Activated naive CD8-positive, alpha-beta T cell (primary cell): ENCODE measurements around the gene ILKAP.

Experiments used
- H3K27ac Mint-ChIP-seq: one replicate; pipeline ENCODE4 v1.8.0; 2021; ENCODE audit warnings: mixed read lengths
- H3K27me3 Mint-ChIP-seq: one replicate; pipeline ENCODE4 v1.8.0; 2021; ENCODE audit warnings: mixed read lengths
- H3K36me3 Mint-ChIP-seq: one replicate; pipeline ENCODE4 v1.8.0; 2021; ENCODE audit warnings: mixed read lengths
- H3K4me1 Mint-ChIP-seq: one replicate; pipeline ENCODE4 v1.8.0; 2021; ENCODE audit warnings: low read depth, mixed read lengths
- H3K4me3 Mint-ChIP-seq: one replicate; pipeline ENCODE4 v1.8.0; 2021; ENCODE audit warnings: mild to moderate bottlenecking, mixed read lengths
- H3K9me3 Mint-ChIP-seq: one replicate; pipeline ENCODE4 v1.8.0; 2021; ENCODE audit warnings: low read depth, mixed read lengths

ILKAP gene

GRCh38 chr2:238125127-238125885, 78.2 kb downstream of the ILKAP start:
- Mint-ChIP-seq H3K36me3 (no peaks in the 10 kb centered on the region), H3K27me3 (no peaks in the 10 kb centered on the region), H3K4me1 (no peaks in the 10 kb centered on the region), H3K27ac (no peak overlapping the region), H3K4me3 (no peak overlapping the region), H3K9me3 (no peaks in the 10 kb centered on the region)

- Mint-ChIP-seq H3K4me1 (no peaks in the 10 kb centered on the region), H3K4me3 (no peak overlapping the region)
Measured at GRCh38 chr2:238124488-238125126, 78.9 kb downstream of the ILKAP start.

GRCh38 chr2:238123991-238124470, 79.5 kb downstream of the ILKAP start:
- H3K4me3 Mint-ChIP-seq = no peak overlapping the region
- no peak overlapping the region for H3K27ac Mint-ChIP-seq
- H3K4me1 Mint-ChIP-seq = no peaks in the 10 kb centered on the region
- H3K36me3 Mint-ChIP-seq = no peaks in the 10 kb centered on the region
- H3K9me3 Mint-ChIP-seq = no peaks in the 10 kb centered on the region
- no peaks in the 10 kb centered on the region for H3K27me3 Mint-ChIP-seq

More at GRCh38 chr2:238124488-238125126, 78.9 kb downstream of the ILKAP start:
- H3K27me3 Mint-ChIP-seq = no peaks in the 10 kb centered on the region
- H3K27ac Mint-ChIP-seq = no peak overlapping the region
- H3K36me3 Mint-ChIP-seq = no peaks in the 10 kb centered on the region
- H3K9me3 Mint-ChIP-seq = no peaks in the 10 kb centered on the region

- Mint-ChIP-seq H3K27me3 (no peaks in the 10 kb centered on the region), H3K4me1 (no peaks in the 10 kb centered on the region), H3K36me3 (no peaks in the 10 kb centered on the region), H3K27ac (no peak overlapping the region), H3K4me3 (no peak overlapping the region), H3K9me3 (no peaks in the 10 kb centered on the region)
Measured at GRCh38 chr2:238123218-238123971, 80.1 kb downstream of the ILKAP start.

GRCh38 chr2:238122287-238123217, 80.9 kb downstream of the ILKAP start:
- Mint-ChIP-seq H3K4me3 (no peak overlapping the region), H3K36me3 (no peaks in the 10 kb centered on the region), H3K27me3 (no peaks in the 10 kb centered on the region)

GRCh38 chr2:238121511-238122286, 81.8 kb downstream of the ILKAP start:
- Mint-ChIP-seq H3K36me3 (no peaks in the 10 kb centered on the region), H3K9me3 (no peaks in the 10 kb centered on the region), H3K27me3 (no peaks in the 10 kb centered on the region), H3K4me3 (no peak overlapping the region), H3K27ac (no peak overlapping the region), H3K4me1 (no peaks in the 10 kb centered on the region)

More at GRCh38 chr2:238122287-238123217, 80.9 kb downstream of the ILKAP start:
- Mint-ChIP-seq H3K9me3 (no peaks in the 10 kb centered on the region), H3K27ac (no peak overlapping the region), H3K4me1 (no peaks in the 10 kb centered on the region)

GRCh38 chr2:238120463-238121298, 82.8 kb downstream of the ILKAP start:
- Mint-ChIP-seq H3K27me3 (no peaks in the 10 kb centered on the region), H3K4me3 (no peak overlapping the region), H3K36me3 (no peaks in the 10 kb centered on the region), H3K9me3 (no peaks in the 10 kb centered on the region), H3K27ac (no peak overlapping the region), H3K4me1 (no peaks in the 10 kb centered on the region)
